Parathyroid adenoma (tissue), 2 donors: ENCODE results near the gene ASTN2.
"Not testable (repeated sequence)": the region's sequence is repeated elsewhere in the genome, so short reads cannot be mapped to it uniquely, and the experiment has no call there.

Experiments
- H2AFZ ChIP-seq: fragments of 300-600 bp; sonication (generic); one replicate; pipeline ENCODE4 v1.7.0; 2017; ENCODE audit warnings: antibody characterized with exemption, mild to moderate bottlenecking
- H3K27ac ChIP-seq: fragments of 300-600 bp; sonication (generic); one replicate; pipeline ENCODE4 v1.7.0; 2017
- H3K27me3 ChIP-seq: fragments of 300-600 bp; sonication (generic); one replicate; pipeline ENCODE4 v1.7.0; 2017; ENCODE audit warnings: low read length; ENCODE audit not compliant: control insufficient read depth, insufficient read depth
- H3K36me3 ChIP-seq: fragments of 300-600 bp; sonication (generic); one replicate; pipeline ENCODE4 v1.7.0; 2017; ENCODE audit warnings: low read length; ENCODE audit not compliant: control insufficient read depth, insufficient read depth
- H3K4me1 ChIP-seq: fragments of 300-600 bp; sonication (generic); one replicate; pipeline ENCODE4 v1.7.0; 2017; ENCODE audit warnings: control low read depth
- H3K4me2 ChIP-seq: fragments of 300-600 bp; sonication (generic); one replicate; pipeline ENCODE4 v1.7.0; 2017; ENCODE audit warnings: low read length
- H3K4me3 ChIP-seq: fragments of 300-600 bp; sonication (generic); one replicate; pipeline ENCODE4 v1.7.0; 2017; ENCODE audit warnings: low read depth, low read length
- H3K79me2 ChIP-seq: fragments of 300-600 bp; sonication (generic); one replicate; pipeline ENCODE4 v1.7.0; 2017; ENCODE audit warnings: control low read depth
- H3K9ac ChIP-seq: fragments of 300-600 bp; sonication (generic); one replicate; pipeline ENCODE4 v1.7.0; 2017; ENCODE audit warnings: mild to moderate bottlenecking
- H3K9me3 ChIP-seq: fragments of 300-600 bp; sonication (generic); one replicate; pipeline ENCODE4 v1.7.0; 2017; ENCODE audit warnings: low read length; ENCODE audit not compliant: control insufficient read depth
- TF ChIP-seq, protein P1 (sequence below): fragments of 300-600 bp; sonication (generic); IDR thresholded peaks from one replicate; pipeline ENCODE4 v1.7.0; 2017; ENCODE audit warnings: antibody characterized with exemption, mild to moderate bottlenecking
- donor health status: primary hyperparathyroidism.

ASTN2 gene

GRCh38 chr9:116897201-116897600 is 517.7 kb downstream of the ASTN2 start:
- H3K27ac ChIP-seq = no peak overlapping the region
- no peak overlapping the region for H3K4me3 ChIP-seq
- H3K4me2 ChIP-seq = no peak overlapping the region
- no peaks in the 10 kb centered on the region for H3K79me2 ChIP-seq
- no peak overlapping the region for H3K9ac ChIP-seq
- H2AFZ ChIP-seq = no peak overlapping the region
- H3K9me3 ChIP-seq = no peaks in the 10 kb centered on the region
- TF ChIP-seq, protein P1, sequence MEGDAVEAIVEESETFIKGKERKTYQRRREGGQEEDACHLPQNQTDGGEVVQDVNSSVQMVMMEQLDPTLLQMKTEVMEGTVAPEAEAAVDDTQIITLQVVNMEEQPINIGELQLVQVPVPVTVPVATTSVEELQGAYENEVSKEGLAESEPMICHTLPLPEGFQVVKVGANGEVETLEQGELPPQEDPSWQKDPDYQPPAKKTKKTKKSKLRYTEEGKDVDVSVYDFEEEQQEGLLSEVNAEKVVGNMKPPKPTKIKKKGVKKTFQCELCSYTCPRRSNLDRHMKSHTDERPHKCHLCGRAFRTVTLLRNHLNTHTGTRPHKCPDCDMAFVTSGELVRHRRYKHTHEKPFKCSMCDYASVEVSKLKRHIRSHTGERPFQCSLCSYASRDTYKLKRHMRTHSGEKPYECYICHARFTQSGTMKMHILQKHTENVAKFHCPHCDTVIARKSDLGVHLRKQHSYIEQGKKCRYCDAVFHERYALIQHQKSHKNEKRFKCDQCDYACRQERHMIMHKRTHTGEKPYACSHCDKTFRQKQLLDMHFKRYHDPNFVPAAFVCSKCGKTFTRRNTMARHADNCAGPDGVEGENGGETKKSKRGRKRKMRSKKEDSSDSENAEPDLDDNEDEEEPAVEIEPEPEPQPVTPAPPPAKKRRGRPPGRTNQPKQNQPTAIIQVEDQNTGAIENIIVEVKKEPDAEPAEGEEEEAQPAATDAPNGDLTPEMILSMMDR = no peak
- no peaks in the 10 kb centered on the region for H3K27me3 ChIP-seq
- H3K4me1 ChIP-seq = no peaks in the 10 kb centered on the region
- no peaks in the 10 kb centered on the region for H3K36me3 ChIP-seq

DNA sequence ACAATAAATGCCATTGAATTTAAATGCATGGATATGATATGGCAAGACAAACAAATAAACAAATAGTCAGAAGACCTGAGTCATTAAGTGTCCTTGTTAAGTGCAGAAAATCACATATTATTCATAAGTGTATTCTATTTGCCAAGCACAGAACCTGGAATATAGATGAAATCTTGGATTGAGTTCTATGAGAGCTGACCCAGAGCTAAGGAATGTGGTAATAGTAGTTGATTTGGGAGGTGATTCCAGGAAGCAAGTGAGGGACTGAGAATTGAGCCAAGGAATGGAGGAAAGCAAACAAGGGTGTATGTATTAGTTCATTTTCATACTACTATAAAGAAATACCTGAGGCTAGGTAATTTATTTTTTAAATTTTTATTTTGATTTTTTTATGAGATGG is 518.9 kb downstream of the ASTN2 start:
- H3K4me2 ChIP-seq = no peak overlapping the region
- no peaks in the 10 kb centered on the region for H3K9me3 ChIP-seq
- H2AFZ ChIP-seq = no peak overlapping the region
- no peak overlapping the region for H3K27ac ChIP-seq
- no peaks in the 10 kb centered on the region for H3K79me2 ChIP-seq
- H3K9ac ChIP-seq = no peak overlapping the region
- TF ChIP-seq, protein P1 = no peak
- no peaks in the 10 kb centered on the region for H3K4me1 ChIP-seq
- H3K4me3 ChIP-seq = no peak overlapping the region
- H3K27me3 ChIP-seq = no peaks in the 10 kb centered on the region
- no peaks in the 10 kb centered on the region for H3K36me3 ChIP-seq

DNA sequence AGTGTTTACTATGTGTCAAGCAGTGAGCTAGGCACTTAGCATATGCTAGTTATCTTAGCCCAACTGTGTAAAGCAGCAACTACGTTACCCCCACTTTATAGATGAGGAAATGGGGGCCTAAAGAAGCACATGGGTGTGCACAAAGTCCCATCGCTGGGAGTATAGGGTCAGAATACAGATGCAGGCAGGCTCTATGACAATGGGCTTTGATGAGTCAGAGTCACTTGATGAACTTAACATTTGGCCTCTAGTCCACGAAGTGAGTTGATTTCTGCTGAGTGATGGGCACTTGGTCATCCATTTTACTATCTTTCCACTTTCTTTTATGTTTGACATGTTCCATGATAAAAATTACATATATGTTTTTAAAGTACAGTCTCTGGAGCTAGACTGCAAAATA is 523.4 kb downstream of the ASTN2 start:
- Histone ChIP-seq H3K9me3 (no peaks in the 10 kb centered on the region), H3K4me3 (no peak overlapping the region), H3K27ac (no peak overlapping the region), H3K4me2 (no peak overlapping the region), H3K9ac (no peak overlapping the region), H2AFZ (no peak overlapping the region), H3K79me2 (no peaks in the 10 kb centered on the region), H3K4me1 (no peaks in the 10 kb centered on the region), H3K36me3 (no peaks in the 10 kb centered on the region), H3K27me3 (no peaks in the 10 kb centered on the region)
- TF ChIP-seq, protein P1 = no peak

DNA sequence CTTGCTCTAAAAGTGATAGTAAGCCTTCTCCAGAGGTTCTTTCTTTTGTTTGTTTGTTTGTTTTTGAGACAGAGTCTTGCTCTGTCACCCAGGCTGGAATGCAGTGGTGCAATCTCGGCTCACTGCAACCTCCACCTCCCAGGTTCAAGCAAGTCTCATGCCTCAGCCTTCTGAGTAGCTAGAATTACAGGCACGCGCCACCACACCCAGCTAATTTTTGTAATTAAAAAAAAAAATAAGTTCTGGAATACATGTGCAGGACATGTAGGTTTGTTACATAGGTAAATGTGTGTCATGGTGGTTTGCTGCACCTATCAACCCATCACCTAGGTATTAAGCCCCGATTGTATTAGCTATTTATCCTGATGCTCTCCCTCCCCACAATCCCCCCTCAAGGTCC is 526.4 kb downstream of the ASTN2 start:
- not testable (repeated sequence) for H3K27me3 ChIP-seq, H3K4me2 ChIP-seq, H3K27ac ChIP-seq, H3K9ac ChIP-seq, H2AFZ ChIP-seq, H3K9me3 ChIP-seq, H3K4me1 ChIP-seq, H3K79me2 ChIP-seq, H3K4me3 ChIP-seq, H3K36me3 ChIP-seq

DNA sequence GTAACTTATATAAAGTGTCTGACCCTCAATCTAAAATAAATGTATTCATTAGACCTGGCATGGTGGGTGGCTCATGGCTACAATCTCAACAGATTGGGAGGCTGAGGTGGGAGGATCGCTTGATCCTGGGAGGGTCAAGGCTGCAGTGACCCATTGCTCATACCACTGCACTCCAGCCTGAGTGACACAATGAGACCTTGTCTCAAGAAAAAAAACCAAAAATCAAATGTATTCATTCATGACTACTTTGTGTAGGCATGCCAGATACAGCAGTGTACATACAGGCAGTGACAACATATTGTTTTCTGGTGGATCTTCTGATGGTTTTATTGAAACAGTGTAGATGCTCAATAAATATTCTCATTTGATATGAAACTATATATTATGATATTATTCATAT is 526.8 kb downstream of the ASTN2 start:
- Histone ChIP-seq H3K36me3 (no peaks in the 10 kb centered on the region), H3K9me3 (no peaks in the 10 kb centered on the region), H3K4me1 (no peaks in the 10 kb centered on the region), H2AFZ (no peak overlapping the region), H3K9ac (no peak overlapping the region), H3K27ac (no peak overlapping the region), H3K4me3 (no peak overlapping the region), H3K79me2 (no peaks in the 10 kb centered on the region), H3K4me2 (no peak overlapping the region), H3K27me3 (no peaks in the 10 kb centered on the region)
- TF ChIP-seq, protein P1 = no peak
